Endothelial cell (in vitro differentiated cells): ENCODE data around the gene HDAC5. TPM values are rescaled to one million over a fixed set of nuclear protein-coding genes. Genes with fewer than 3 reads are reported as not detected.

Source experiments
- DNase-seq: peaks from one replicate; pipeline ENCODE4 v3.0.0; 2021; ENCODE audit warnings: low spot score
- H3K27ac Mint-ChIP-seq: one replicate; pipeline ENCODE4 v1.8.0; 2021; ENCODE audit warnings: mixed read lengths, inconsistent platforms; ENCODE audit not compliant: unreplicated experiment
- H3K27me3 Mint-ChIP-seq: one replicate; pipeline ENCODE4 v1.8.0; 2021; ENCODE audit warnings: mild to moderate bottlenecking, moderate library complexity, mixed read lengths, inconsistent platforms; ENCODE audit not compliant: unreplicated experiment
- H3K36me3 Mint-ChIP-seq: one replicate; pipeline ENCODE4 v1.8.0; 2021; ENCODE audit warnings: mild to moderate bottlenecking, low read depth, mixed read lengths, inconsistent platforms; ENCODE audit not compliant: unreplicated experiment
- H3K4me1 Mint-ChIP-seq: one replicate; pipeline ENCODE4 v1.8.0; 2021; ENCODE audit warnings: mild to moderate bottlenecking, mixed read lengths, inconsistent platforms; ENCODE audit not compliant: unreplicated experiment
- H3K4me3 Mint-ChIP-seq: one replicate; pipeline ENCODE4 v1.8.0; 2021; ENCODE audit warnings: mild to moderate bottlenecking, mixed read lengths, inconsistent platforms; ENCODE audit not compliant: unreplicated experiment
- H3K9me3 Mint-ChIP-seq: one replicate; pipeline ENCODE4 v1.8.0; 2021; ENCODE audit warnings: mixed read lengths, inconsistent platforms; ENCODE audit not compliant: unreplicated experiment
- CTCF ChIP-seq: fragments of 200-600 bp; sonication (generic); IDR thresholded peaks from one replicate; pipeline ENCODE4 v1.5.0; 2021; ENCODE audit warnings: antibody characterized with exemption; ENCODE audit not compliant: unreplicated experiment
- total RNA-seq: library from RNA; stranded (reverse); fragmentation: NEBNext Ultra II Directional; extraction: Animal tissue kit (Norgen Biotek cat#: 25700); gene quantifications from one replicate; pipeline ENCODE4 v1.2.1, GENCODE V29; 2021; ENCODE audit not compliant: unreplicated experiment

Gene HDAC5
- total RNA-seq, 1 donor from 2014 or later = 51.4 TPM

GRCh38 chr17:44070455-44071197, 52.8 kb downstream of the HDAC5 start, which contains the start of gene G6PC3:
Gene G6PC3 (plus strand): TSS chr17:44070735. CDS start chr17:44070966, 231 bp downstream.
- H3K36me3 Mint-ChIP-seq = peaks cover 4% of the 10 kb centered on the region
- peak; percentile 95 for DNase-seq
- H3K9me3 Mint-ChIP-seq = no peaks in the 10 kb centered on the region
- H3K4me1 Mint-ChIP-seq = peaks cover 29% of the 10 kb centered on the region
- H3K27me3 Mint-ChIP-seq = peaks cover 18% of the 10 kb centered on the region
- no peak for TF ChIP-seq CTCF
- H3K27ac Mint-ChIP-seq = peak within 1 kb of the TSS; percentile 87
- H3K4me3 Mint-ChIP-seq = peak within 1 kb of the TSS; percentile 97

- Mint-ChIP-seq H3K27ac (peak overlapping the region; percentile 87), H3K4me3 (peak overlapping the region; percentile 97), H3K36me3 (no peaks in the 10 kb centered on the region), H3K9me3 (no peaks in the 10 kb centered on the region), H3K27me3 (peaks cover 20% of the 10 kb centered on the region), H3K4me1 (peaks cover 33% of the 10 kb centered on the region)
- TF ChIP-seq CTCF = no peak
- no peak for DNase-seq
Observed at GRCh38 chr17:44069974-44070454, 53.4 kb downstream of the HDAC5 start.

- H3K27ac Mint-ChIP-seq = no peak overlapping the region
- DNase-seq = no peak
- peaks cover 35% of the 10 kb centered on the region for H3K4me1 Mint-ChIP-seq
- H3K36me3 Mint-ChIP-seq = no peaks in the 10 kb centered on the region
- no peaks in the 10 kb centered on the region for H3K9me3 Mint-ChIP-seq
- peaks cover 20% of the 10 kb centered on the region for H3K27me3 Mint-ChIP-seq
- peak overlapping the region; percentile 95 for H3K4me3 Mint-ChIP-seq
- no peak for TF ChIP-seq CTCF
Observed at GRCh38 chr17:44067545-44067940, 55.9 kb downstream of the HDAC5 start.

GRCh38 chr17:44066204-44066930, 57.1 kb downstream of the HDAC5 start, which contains the start of gene LSM12:
Gene LSM12 (minus strand): TSS chr17:44066671. CDS start chr17:44066587, 84 bp downstream.
- DNase-seq = peak; percentile 94
- Mint-ChIP-seq H3K4me3 (peak within 1 kb of the TSS; percentile 95), H3K9me3 (no peaks in the 10 kb centered on the region), H3K36me3 (peaks cover 9% of the 10 kb centered on the region), H3K4me1 (peaks cover 28% of the 10 kb centered on the region), H3K27ac (peak within 1 kb of the TSS; percentile 98), H3K27me3 (peaks cover 18% of the 10 kb centered on the region)
- no peak for TF ChIP-seq CTCF
